HEK293T (cell line): ENCODE data around the gene LPAR3.

Experiments
- ELF4 ChIP-seq: fragments of 450-650 bp; IDR thresholded peaks from 2 replicates; pipeline ENCODE4 v1.6.1; 2017; ENCODE audit warnings: antibody characterized with exemption
- FOXA1 ChIP-seq: fragments of 450-650 bp; IDR thresholded peaks from 2 replicates; pipeline ENCODE4 v1.6.1; 2016; ENCODE audit warnings: mild to moderate bottlenecking
- NFRKB ChIP-seq: fragments of 450-650 bp; IDR thresholded peaks from 2 replicates; pipeline ENCODE4 v1.6.1; 2016; ENCODE audit warnings: mild to moderate bottlenecking, moderate library complexity
- SP1 ChIP-seq: fragments of 450-650 bp; IDR thresholded peaks from 2 replicates; pipeline ENCODE4 v1.6.1; 2017
- SUZ12 ChIP-seq: fragments of 450-650 bp; IDR thresholded peaks from 2 replicates; pipeline ENCODE4 v1.6.1; 2016; ENCODE audit warnings: mild to moderate bottlenecking
- ZNF384 ChIP-seq: fragments of 450-650 bp; IDR thresholded peaks from 2 replicates; pipeline ENCODE4 v1.6.1; 2016
- TF ChIP-seq, protein P1 (sequence below): fragments of 450-650 bp; IDR thresholded peaks from 2 replicates; pipeline ENCODE4 v1.6.1; 2016

DNA sequence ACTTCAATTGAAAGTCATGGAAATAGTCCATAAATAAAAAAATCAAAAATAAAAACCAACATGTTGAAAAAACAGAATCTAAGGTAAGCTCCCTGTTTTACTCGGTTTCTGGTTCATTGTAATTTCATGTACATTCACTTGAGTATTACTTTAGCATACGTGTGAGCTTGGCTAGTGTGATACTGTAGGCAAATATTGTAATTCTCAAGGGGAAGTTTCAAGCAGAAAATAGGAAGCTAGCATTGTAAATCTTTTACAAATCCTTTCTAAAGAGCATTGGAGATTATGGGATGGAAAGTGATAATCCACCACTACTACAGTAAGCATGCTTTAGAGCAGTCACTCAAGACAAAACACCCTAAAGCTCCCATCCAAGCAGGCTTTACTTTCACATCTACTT lies 3.3 kb upstream of the LPAR3 start:
- TF ChIP-seq ZNF384 (no peak), ELF4 (no peak), NFRKB (no peak), SP1 (no peak), FOXA1 (no peak), SUZ12 (no peak)
- TF ChIP-seq, protein P1, sequence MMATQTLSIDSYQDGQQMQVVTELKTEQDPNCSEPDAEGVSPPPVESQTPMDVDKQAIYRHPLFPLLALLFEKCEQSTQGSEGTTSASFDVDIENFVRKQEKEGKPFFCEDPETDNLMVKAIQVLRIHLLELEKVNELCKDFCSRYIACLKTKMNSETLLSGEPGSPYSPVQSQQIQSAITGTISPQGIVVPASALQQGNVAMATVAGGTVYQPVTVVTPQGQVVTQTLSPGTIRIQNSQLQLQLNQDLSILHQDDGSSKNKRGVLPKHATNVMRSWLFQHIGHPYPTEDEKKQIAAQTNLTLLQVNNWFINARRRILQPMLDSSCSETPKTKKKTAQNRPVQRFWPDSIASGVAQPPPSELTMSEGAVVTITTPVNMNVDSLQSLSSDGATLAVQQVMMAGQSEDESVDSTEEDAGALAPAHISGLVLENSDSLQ = no peak
